Measurements from ENCODE around the gene ADAM19.

ADAM19 gene

DNA sequence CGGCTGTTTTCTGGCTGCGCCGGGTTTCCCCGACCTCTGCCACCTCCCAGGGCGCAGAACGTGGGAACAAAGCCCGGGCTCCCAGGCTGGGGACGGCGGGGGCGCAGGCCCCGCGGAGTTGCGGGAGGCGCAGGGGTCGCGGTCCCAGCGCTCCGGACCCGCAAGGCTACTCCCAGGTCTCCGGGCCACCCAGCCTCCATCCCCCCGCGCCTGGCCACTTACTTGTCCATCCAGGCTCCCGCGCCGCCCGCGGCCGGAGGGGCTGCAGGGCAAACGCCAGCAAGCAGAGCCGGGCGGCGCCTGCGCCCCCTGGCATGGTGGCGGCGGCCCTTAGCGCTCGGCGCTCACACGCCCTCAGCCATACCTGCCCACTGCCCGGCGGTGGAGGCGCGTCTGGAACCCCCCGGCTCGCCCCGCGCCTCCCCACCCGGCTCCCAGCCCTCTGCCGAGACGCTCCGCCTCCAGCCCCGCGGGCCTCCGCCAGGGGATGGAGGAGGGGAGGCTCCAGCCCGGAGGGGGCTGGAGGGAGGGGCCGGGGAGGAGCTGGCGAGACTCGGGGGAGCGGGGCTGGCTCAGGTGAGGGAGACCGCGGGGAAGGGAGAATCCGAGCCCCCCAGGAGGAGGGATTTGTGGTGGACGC is at the start of gene ADAM19:
Gene ADAM19, minus strand, starts transcription at position 395 of the 640 bp plus-strand sequence. Its CDS starts 79 bp downstream, at position 316.
- DNase-seq: no peak

DNA sequence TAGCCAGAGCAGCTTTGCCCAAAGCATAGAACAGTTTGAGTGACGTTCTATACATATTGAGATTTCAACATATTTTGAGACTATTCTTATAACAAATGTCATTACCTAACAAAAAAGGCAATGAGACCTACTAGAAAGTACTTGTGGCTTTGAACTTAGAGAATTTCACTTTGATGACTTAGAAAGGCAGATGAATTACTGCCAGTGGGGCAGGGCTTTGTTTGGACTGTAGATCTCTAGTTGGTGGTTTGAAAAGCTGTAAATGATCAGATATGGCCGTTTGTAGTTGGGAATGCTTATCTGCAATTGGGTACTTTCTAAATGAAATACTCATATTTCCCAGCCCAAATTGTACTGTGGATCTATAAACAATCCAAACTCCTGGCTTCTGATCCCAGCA is 48.6 kb upstream of the ADAM19 start:
- DNase-seq: no peak

GRCh38 chr5:157620776-157621175 is 45.2 kb upstream of the ADAM19 start:
- DNase-seq: no peak

GRCh38 chr5:157618191-157618765 is 42.7 kb upstream of the ADAM19 start:
- no peak for DNase-seq

DNA sequence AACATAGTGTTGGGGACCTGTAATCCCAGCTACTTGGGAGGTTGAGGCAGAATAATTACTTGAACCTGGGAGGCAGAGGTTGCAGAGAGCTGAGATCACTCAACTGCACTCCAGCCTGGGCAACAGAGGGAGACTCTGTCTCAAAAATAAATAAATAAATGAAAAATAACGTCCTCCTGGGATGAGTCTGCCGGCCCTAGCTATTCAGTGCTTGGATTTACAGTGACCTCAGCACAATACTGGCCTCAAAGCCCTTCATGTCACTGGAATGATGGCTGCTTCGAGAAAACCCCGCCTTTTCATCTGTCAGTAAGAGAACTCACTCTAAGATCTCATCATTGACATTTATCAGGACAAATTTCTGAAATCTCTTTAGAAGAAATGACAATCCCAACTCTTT is 41.2 kb upstream of the ADAM19 start:
- no peak for DNase-seq

DNA sequence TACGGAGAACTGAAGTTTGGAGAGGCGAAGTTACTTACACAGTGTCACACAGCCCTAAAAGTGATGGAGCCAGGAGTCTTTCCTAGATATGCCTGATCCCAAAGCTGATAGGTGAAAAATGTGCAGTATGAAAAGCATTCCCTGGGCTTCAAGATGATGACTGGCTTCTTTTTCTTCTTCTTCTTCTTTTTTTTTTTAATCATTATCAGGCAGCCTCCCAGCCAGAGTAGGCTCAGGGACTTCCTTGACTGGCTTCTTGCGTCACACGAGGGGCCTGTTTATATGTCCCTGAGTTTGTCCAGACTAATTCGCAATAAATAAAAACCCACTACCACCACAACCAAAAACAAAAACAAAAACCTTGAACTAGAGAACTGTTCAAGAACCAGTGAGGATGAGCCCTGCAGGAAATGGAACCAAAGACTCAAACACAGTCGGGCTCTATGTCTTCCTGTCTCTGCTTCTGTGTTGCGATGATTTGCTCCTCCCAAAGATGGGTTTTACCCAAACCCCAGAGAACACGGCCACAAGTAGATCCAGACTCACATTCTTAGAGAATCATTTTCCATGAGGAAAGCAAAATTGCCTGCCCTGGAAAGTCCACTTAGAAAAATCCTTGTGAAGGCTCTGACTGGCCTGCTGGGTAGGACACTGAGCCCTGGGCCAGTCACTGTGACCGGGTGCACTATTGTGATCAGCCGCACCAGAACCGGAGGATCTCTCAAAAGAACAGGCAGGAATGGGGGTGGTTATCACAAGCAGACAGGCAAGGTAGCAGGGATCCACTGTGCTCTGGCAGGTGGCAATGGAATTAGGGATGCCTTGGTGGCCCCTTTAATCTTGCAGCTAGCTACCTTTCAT is 38.0 kb upstream of the ADAM19 start:
- peak; percentile 49 to 56 for DNase-seq

DNA sequence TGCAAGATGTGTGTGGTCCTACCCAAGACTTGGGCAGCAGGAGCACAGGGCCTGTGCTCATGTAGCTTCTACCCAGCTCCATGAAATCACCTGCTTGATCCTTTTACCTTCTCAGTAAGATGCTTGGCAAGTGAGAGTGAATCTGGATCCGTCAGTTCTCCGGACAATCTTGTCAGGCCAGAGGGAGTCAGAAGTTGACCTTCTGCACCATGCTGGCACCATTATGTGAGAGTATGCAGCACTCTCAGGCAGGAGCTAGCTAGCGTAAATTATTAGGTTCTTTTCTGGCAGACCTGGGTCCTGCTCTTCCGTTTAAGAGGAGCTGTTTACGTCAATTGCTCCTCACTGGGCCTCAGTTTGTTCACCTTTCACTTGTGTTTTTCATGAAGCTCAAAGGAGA is 37.0 kb upstream of the ADAM19 start:
- DNase-seq: no peak

GRCh38 chr5:157611571-157612476 is 36.2 kb upstream of the ADAM19 start:
- peak; percentile 89 to 92 for DNase-seq

DNA sequence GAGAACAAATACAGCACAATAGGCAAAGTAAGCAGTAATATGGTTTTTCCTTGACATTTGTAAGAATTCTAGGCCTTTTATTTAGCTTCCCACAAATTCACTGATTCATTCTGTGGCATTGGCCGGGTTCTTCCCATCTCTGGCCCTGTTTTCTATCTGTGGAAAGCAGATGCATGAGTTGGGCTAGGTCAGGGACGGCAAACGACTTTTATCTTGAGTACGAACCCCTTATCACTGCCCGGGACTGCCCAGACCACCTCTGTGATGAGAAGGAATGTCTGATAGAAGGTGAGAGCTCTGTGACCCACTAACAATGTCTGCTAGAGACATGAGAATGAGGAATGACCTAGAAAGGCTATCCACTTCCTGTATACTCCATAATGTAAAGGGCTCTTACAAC is 35.4 kb upstream of the ADAM19 start:
- no peak for DNase-seq

- no peak for DNase-seq
Observed at GRCh38 chr5:157608972-157609565, 33.5 kb upstream of the ADAM19 start.

- DNase-seq: peak in 1 of 2 donors; percentile 38
Observed at GRCh38 chr5:157607371-157608161, 32.0 kb upstream of the ADAM19 start.

- DNase-seq: no peak
Observed at GRCh38 chr5:157606046-157606445, 30.5 kb upstream of the ADAM19 start.

DNA sequence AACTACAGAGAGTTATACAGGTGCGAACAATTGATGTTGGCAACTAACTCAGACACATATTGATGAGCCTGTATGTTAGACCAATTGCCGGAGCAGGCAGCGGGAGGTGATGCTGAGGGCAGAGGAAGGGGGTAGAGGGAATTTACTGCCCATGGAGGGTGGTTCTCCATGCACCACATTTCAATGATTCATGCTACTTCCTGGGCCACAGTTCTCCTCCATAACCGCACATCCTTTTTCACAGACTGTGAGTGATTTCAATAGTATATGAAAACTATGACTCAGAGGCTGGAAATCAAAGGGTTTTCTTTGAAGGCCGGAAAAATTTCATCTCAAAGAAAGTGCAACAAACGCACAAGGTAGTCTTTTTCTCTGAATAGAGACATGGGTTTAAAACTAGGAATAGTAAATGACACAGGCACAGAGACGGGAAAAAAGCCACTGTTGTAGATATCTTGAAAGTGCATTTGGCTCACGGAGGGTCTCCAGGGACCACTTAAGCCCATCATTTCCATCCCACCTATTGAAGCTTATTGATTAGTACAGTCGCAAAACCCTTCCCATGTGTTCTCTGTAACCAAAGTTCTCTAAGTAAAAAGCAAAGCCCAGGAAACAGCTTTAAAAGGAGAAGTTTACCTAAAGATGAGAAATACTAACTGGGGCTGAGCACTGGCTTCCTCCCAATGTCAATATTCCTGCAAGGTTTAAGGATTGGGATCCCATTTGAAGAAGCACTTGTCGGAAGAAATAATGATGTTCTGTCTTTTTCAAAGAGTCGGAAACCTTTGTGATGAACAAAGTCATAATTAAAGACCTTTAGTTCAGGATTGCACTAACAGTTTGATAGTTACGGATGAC is 28.0 kb upstream of the ADAM19 start:
- peak; percentile 84 to 88 for DNase-seq

GRCh38 chr5:157602505-157602904 is 26.9 kb upstream of the ADAM19 start:
- no peak for DNase-seq

DNA sequence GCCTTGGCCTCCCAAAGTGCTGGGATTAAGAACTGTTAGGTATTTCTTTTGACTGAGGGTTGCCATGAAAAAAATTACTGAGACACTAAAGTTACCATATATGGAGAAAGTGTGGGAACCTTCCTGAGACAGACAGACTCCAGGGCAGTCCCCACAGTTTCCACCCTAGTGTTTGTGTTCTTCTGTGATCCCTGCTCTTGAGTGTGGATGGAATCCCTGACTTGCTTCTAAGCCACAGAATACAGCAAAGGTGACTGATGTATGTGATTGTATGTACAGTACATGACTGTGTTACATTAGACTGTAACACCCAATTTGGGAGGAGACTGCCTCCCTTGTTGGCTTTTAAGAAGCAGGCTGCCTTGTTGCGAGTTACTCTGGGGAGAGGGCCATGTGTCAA is 24.7 kb upstream of the ADAM19 start:
- DNase-seq: no peak

DNA sequence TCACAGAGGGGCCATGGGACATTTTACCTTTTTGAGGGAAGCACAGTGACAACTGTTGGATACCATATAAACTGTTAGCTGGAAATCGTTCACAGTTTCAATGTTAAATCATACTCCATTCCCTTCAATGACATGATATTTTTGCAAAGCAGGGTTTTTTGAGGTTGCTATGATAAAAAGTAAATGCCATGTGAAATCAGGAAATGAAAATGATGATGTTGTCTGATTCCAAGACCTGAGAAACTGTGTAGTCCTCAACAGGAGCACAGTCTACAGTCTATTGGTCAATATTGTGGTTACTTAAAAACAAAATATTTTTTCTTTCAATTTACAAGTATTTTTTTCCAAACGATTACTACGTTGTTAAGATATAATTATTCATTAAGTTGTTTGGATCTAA is 24.0 kb upstream of the ADAM19 start:
- peak; percentile 56 to 61 for DNase-seq

- DNase-seq: no peak
Observed at GRCh38 chr5:157598350-157598936, 22.9 kb upstream of the ADAM19 start.

DNA sequence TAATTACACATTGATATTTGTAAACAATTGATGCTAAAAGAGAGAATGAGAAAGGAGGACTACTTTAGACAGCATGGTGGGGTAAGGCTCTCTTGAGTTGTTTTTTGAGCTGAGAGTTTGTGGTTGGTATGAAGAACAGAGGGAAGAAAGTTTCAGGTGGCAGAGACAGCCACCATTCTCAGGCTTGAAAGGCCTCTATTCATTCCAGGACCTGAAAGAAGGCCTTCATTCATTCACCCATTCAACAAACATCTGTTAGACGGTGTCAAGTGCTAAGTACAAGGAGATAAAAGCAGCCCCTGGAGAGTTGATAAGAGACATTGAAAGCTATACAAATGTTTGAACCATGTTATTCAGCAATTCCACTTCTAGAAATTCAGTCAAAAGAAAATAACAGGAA is 21.7 kb upstream of the ADAM19 start:
- no peak for DNase-seq

GRCh38 chr5:157596487-157596886 is 20.9 kb upstream of the ADAM19 start:
- peak; percentile 67 to 79 for DNase-seq

Measured in inflammatory macrophage treated with lipopolysaccharide for 1 hour (primary cell).